ENCODE data around the gene KCNJ6. TPM values are rescaled to one million over a fixed set of nuclear protein-coding genes. Genes with fewer than 3 reads are reported as not detected.
A peak's percentile ranks its signal among the peaks of the same experiment; 100 is the strongest.

KCNJ6 gene
- total RNA-seq, 1 donor from 2014 or later, result 0.33 TPM

DNA sequence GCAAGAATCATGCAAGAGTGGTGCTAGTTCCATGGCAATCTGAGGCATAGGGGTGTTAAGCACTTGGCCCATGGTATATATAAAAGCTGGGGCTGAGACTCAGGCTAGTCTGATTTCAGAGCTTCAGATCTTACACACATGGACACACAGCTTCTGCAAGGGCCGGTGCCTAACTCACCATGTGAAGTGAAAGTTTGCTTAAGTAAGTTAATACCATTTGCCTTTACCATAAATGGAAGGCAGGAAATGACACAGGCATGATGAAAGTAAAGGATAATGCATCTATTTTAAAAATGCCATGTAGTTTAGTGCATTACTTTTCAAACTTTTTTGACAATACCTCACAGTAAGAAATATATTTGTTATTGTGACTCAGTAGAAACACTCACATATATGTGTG is 122.6 kb downstream of the KCNJ6 start:
- no peaks in the 10 kb centered on the region for H3K27me3 ChIP-seq (ENCODE audit: control insufficient read depth, insufficient read depth, low read length)
- H3K36me3 ChIP-seq (ENCODE audit: control insufficient read depth, insufficient read depth, low read length), result no peaks in the 10 kb centered on the region
- H3K4me3 ChIP-seq (ENCODE audit: low read depth, low read length), result no peak overlapping the region
- no peak for DNase-seq (ENCODE audit: low read depth)
- TF ChIP-seq CTCF (IDR thresholded peaks at IDR 0.05; ENCODE audit: insufficient read depth, low read length, poor library complexity, severe bottlenecking), result no peak

- Histone ChIP-seq H3K27me3 (ENCODE audit: control insufficient read depth, insufficient read depth, low read length) (no peaks in the 10 kb centered on the region), H3K4me3 (ENCODE audit: low read depth, low read length) (no peak overlapping the region), H3K36me3 (ENCODE audit: control insufficient read depth, insufficient read depth, low read length) (no peaks in the 10 kb centered on the region)
- no peak for DNase-seq (ENCODE audit: low read depth)
- TF ChIP-seq CTCF (IDR thresholded peaks at IDR 0.05; ENCODE audit: insufficient read depth, low read length, poor library complexity, severe bottlenecking), result no peak
These were observed 124.2 kb downstream of the KCNJ6 start for GRCh38 chr21:37792046-37792445.

DNA sequence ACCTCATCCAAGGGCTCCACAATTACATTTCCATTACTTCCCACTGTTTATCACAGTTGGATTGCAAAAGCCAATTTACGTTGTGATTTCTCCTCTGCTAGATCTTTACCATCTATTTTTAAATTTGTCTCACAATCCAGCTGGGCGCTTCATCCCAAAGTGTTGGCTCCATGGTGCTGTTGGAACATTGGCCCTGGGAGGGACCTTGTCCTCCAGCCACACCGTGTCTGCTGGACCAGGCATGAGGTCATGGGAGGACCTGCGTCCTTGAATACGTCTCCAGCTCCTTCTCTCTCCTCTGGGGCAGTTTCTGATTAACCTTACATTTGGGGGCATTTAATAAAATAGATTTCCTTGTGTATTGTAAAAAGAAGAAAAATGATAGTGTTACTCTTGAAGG is 125.4 kb downstream of the KCNJ6 start:
- H3K27me3 ChIP-seq (ENCODE audit: control insufficient read depth, insufficient read depth, low read length), result no peaks in the 10 kb centered on the region
- H3K4me3 ChIP-seq (ENCODE audit: low read depth, low read length), result no peak overlapping the region
- DNase-seq (ENCODE audit: low read depth), result no peak
- no peak for TF ChIP-seq CTCF (IDR thresholded peaks at IDR 0.05; ENCODE audit: insufficient read depth, low read length, poor library complexity, severe bottlenecking)
- no peaks in the 10 kb centered on the region for H3K36me3 ChIP-seq (ENCODE audit: control insufficient read depth, insufficient read depth, low read length)

DNA sequence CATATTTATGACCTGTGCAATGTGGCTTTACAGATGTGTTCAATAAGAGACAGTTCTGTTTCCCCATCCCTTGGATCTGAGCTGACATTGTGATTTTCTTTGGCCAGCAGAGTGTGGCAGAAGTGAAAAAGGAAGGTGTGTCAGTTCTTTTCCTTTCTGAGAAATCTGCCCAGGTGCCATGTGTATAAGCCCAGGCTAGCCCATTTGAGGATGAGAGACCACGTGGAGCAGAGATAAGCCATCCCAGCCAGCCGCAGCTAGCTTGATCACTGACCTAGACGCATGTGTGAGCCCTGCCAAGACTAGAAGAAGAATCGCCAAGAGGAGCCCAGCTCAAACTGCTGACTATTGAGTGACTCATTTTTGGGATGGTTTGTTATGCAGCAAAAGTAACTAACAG is 127.8 kb downstream of the KCNJ6 start:
- DNase-seq (ENCODE audit: low read depth), result no peak
- no peak for TF ChIP-seq CTCF (IDR thresholded peaks at IDR 0.05; ENCODE audit: insufficient read depth, low read length, poor library complexity, severe bottlenecking)
- no peaks in the 10 kb centered on the region for H3K36me3 ChIP-seq (ENCODE audit: control insufficient read depth, insufficient read depth, low read length)

DNA sequence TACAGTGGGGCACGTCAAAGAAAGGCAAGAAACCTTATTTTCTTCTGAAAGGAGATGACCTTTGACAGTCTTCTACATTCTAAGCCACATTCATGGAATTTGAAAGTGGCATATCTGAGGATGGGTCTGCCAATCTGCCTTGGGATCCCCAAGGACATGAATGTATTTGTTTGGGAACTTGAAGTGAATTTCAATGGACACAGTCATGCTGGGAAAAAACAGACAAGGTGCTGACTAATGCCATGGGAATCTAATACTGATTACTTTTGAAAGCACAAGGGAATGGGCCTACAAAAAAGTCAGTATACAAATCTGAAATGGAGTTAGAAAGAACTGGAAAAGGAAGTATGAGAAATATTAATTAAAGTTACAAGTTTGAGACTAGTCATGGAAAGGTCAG is 128.8 kb downstream of the KCNJ6 start:
- Histone ChIP-seq H3K4me3 (ENCODE audit: low read depth, low read length) (no peak overlapping the region), H3K36me3 (ENCODE audit: control insufficient read depth, insufficient read depth, low read length) (no peaks in the 10 kb centered on the region), H3K27me3 (ENCODE audit: control insufficient read depth, insufficient read depth, low read length) (no peaks in the 10 kb centered on the region)
- no peak for TF ChIP-seq CTCF (IDR thresholded peaks at IDR 0.05; ENCODE audit: insufficient read depth, low read length, poor library complexity, severe bottlenecking)
- DNase-seq (ENCODE audit: low read depth), result peak; percentile 67

More for the DNA sequence above, 127.8 kb downstream of the KCNJ6 start:
- Histone ChIP-seq H3K27me3 (ENCODE audit: control insufficient read depth, insufficient read depth, low read length) (no peaks in the 10 kb centered on the region), H3K4me3 (ENCODE audit: low read depth, low read length) (no peak overlapping the region)

GRCh38 chr21:37784591-37785318 is 131.5 kb downstream of the KCNJ6 start:
- no peak for DNase-seq (ENCODE audit: low read depth)
- Histone ChIP-seq H3K36me3 (ENCODE audit: control insufficient read depth, insufficient read depth, low read length) (no peaks in the 10 kb centered on the region), H3K4me3 (ENCODE audit: low read depth, low read length) (no peak overlapping the region), H3K27me3 (ENCODE audit: control insufficient read depth, insufficient read depth, low read length) (no peaks in the 10 kb centered on the region)
- no peak for TF ChIP-seq CTCF (IDR thresholded peaks at IDR 0.05; ENCODE audit: insufficient read depth, low read length, poor library complexity, severe bottlenecking)
